Stimulated activated CD4-positive, alpha-beta T cell treated with anti-CD3 and anti-CD28 coated beads, TNF-alpha, amount 100 ng/mL, for 24 hours (primary cell): Measurements from ENCODE around the gene HAGHL.

Source experiments
- DNase-seq, 3 experiments: peaks; one replicate each; pipeline ENCODE4 v3.0.0-alpha.2; 2020; ENCODE audit warnings: low read depth in 3 of 3

Gene HAGHL

GRCh38 chr16:754656-755055 is 27.8 kb downstream of the HAGHL start:
- no peak for DNase-seq

GRCh38 chr16:756428-756827 is 29.5 kb downstream of the HAGHL start:
- no peak for DNase-seq

DNA sequence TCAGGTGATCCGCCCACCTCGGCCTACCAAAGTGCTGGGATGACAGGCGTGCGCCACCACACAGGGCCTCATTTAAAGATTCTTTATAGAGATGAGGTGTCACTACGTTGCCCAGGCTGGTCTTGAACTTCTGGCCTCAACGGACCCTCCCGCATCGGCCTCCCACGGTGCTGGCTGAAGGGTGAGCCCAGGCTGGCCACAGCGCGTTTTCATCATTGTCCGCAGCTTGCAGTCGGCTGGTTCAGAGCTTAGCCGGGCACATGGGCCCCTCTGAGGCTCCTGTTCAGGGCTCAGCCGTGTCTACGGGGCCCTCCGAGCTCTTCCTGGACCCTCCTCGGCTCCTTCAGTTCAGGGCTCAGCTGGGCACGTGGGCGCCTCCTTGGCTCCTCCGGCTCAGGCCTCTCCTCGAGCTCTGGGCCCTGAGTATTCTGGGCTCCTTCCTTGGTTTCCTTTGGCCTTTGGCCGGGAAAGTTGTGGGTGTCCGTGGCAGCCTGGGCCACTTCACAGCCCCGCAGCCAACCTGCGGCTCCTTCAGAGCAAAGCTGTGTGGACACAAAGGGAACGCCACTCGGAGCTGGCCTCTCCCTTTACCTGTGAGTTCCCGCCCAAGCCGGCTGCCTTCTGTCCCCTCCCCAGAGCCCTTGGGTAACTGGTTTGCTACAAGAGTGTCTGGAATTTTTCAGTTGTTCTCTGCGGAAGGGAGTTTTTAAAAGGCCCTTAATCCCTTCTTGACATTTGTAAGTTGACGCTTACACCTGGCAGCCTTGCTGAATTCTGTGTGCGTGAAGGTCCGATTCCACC is 32.4 kb downstream of the HAGHL start:
- DNase-seq = no peak

DNA sequence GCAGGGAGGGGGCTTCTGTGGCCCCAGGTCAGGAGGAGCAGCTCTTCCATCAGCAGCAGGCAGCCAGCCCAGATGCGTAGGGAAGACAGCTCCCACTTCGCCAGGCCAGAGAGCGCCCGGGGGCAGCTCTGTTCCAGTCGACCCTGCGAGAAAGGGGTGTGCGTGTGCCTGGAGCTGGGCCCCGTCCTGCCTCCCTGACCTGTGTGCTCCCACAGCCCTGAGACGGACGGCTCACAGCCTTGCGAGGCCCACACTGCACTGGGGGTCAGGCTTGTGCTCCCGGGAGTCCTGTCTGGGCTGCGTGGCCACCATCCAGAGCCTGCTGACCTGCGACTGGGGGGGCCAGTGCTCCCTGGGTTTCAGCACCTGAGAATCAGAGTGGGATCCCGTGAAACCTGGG is 33.2 kb downstream of the HAGHL start:
- DNase-seq = no peak

GRCh38 chr16:760545-761343 is 33.8 kb downstream of the HAGHL start, which contains the start of gene MSLN:
TSS of gene MSLN (plus strand) at chr16:760734. CDS start at chr16:762681, 1,947 bp downstream.
- DNase-seq = no peak

- no peak for DNase-seq
Observed at GRCh38 chr16:761625-762513, 35.0 kb downstream of the HAGHL start.

GRCh38 chr16:762595-763268 is 35.8 kb downstream of the HAGHL start:
- DNase-seq = no peak

- no peak for DNase-seq
Observed at GRCh38 chr16:763369-764183, 36.7 kb downstream of the HAGHL start.

DNA sequence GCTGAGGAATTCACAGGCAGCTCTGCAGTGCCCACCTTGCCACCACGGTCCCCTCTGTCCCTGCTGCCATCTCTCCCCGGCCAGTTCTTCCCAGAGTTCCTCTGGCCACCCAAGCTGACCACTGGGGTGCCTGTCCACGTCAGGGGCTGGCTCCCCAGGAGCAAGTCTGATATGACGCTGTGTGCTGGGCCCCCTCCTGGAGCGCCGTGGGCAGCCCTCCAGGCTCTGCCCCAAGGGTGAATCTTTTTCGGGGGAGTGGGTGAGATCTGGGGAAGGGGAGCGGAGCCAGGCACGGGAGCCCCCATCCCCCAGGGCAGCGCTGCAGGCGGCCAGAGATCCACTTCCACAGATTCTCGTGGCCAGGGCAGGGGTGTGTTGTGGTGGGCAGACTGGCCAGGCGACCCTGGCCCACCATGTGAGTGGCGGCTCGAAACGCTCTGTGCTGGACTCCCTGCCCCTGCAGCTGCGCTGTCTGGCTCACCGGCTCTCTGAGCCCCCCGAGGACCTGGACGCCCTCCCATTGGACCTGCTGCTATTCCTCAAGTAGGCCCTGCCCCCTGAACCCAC is 37.4 kb downstream of the HAGHL start:
- DNase-seq = no peak

GRCh38 chr16:764848-765487 is 38.1 kb downstream of the HAGHL start:
- DNase-seq = no peak

DNA sequence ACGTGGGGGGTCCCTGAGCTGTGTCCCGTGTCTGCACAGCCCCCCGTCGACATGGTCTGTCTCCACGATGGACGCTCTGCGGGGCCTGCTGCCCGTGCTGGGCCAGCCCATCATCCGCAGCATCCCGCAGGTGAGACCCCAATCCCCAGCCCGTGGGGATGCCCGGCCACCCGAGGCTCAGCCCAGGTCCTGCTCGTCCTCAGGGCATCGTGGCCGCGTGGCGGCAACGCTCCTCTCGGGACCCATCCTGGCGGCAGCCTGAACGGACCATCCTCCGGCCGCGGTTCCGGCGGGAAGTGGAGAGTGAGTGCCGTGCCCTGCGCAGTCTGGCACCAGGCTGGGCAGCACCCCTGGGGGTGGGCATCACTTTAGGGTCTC is 38.6 kb downstream of the HAGHL start:
- DNase-seq = no peak

DNA sequence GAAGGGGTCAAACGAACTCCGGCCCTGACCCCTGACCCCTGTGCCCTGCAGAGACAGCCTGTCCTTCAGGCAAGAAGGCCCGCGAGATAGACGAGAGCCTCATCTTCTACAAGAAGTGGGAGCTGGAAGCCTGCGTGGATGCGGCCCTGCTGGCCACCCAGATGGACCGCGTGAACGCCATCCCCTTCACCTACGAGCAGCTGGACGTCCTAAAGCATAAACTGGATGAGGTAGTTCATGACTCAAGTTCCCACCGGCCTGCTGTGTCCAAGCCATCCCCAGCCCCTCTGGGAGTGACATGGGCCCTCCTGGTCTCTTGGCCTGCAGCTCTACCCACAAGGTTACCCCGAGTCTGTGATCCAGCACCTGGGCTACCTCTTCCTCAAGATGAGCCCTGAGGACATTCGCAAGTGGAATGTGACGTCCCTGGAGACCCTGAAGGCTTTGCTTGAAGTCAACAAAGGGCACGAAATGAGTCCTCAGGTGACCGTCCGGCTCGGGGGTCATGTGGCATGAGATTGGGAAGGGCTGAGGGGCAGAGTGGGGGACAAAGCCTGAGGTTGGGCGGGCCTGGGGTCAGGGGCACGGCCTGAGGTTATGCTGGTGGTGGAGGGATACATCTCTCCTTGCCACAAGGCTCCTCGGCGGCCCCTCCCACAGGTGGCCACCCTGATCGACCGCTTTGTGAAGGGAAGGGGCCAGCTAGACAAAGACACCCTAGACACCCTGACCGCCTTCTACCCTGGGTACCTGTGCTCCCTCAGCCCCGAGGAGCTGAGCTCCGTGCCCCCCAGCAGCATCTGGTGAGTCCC is 39.3 kb downstream of the HAGHL start:
- DNase-seq = no peak

GRCh38 chr16:766820-767640 is 40.1 kb downstream of the HAGHL start:
- DNase-seq = no peak

DNA sequence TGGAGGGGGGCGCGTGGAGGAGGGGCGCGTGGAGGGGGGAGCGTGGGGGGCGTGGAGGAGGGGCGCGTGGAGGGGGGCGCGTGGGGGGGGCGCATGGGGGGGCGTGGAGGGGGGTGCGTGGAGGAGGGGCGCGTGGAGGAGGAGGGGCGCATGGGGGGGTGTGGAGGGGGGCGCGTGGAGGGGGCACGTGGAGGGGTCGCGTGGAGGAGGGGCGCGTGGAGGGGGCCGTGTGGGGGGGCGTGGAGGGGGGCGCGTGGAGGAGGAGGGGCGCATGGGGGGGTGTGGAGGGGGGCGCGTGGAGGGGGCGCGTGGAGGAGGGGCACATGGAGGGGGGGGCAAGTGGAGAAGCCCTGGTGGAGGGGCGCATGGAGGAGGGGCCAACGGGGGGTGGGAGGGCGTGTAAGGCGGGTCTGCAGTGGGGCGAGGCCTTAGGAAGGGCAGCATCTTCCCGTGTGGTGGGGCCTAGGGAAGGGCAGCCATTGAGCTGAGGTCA is 40.9 kb downstream of the HAGHL start:
- DNase-seq = no peak

DNA sequence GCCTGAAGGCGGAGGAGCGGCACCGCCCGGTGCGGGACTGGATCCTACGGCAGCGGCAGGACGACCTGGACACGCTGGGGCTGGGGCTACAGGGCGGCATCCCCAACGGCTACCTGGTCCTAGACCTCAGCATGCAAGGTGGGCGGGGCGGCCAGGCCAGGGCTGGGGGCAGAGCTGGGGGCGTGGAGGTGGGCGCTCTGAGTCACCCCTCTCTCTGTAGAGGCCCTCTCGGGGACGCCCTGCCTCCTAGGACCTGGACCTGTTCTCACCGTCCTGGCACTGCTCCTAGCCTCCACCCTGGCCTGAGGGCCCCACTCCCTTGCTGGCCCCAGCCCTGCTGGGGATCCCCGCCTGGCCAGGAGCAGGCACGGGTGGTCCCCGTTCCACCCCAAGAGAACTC is 41.5 kb downstream of the HAGHL start:
- DNase-seq = no peak

DNA sequence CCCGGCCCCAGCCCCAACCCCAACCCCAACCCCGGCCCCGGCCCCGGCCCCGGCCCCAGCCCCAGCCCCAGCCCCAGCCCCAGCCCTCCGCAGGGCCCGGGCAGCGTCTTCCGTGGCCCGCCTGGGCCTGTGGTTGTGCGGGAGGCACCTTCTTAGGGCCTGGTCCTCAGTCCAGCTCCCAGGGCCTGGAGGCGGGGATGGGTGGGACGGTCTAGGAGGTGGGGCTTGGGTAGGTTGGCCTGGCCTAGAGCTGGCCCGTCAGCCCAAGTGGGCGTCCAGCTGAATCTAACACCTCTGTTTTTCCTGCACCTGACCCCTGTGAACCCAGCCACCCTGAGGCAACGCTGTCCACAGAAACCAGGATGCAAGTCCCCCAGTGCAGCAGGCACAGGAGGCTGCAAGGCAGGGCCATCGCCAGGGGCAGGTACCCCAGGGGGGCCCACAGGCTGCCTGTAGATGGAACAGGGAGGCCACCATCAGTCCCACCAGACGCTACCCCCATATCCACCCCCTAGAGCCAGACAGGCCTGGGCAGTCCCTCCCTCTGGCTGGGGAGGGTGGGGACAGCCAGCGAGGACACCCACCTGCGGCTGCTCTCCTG is 42.4 kb downstream of the HAGHL start:
- DNase-seq = no peak

DNA sequence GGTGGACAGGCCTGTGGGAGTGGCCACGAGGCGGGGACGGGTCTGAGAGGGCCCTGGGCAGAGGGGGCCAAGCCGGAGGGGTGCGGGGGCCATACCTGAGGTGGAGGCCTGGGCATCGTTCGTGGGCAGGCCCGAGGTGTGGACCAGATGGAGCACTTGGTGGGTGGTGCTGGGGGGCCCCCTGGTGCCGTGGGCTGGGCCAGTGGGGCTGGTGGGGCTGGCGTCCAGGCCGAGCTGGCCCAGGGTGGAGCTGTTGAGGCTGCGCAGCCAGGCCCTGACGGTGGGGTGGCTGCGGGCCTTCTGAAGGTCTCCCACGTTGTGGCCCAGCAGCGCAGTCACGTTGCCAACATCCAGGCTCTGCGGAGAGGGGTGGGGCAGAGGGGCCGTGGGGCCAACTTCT is 43.0 kb downstream of the HAGHL start:
- DNase-seq = no peak
